ENCODE results near the gene C15orf39. TPM values are rescaled to one million over a fixed set of nuclear protein-coding genes. Genes with fewer than 3 reads are reported as not detected.

Gene C15orf39
- polyA plus RNA-seq, 1 donor from 2014 or later, result not detected

DNA sequence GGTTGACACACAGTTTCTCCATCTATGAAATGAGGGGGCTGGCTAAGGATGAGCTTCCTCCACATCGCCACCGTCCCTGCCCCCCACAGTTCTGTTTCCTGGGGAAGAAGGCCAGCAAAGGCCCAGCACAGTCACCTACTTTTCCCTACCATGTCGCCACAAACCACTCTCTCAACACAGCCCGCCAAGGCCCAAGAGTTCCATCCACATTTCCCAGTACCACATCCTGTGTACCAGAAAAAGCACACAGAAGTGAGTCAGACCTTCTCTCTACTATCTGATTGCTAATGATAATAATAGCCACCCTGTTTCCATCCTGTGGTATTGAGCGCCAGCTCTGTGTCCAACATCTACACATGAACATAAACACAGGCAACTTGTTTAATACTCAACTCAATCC, 30.3 kb upstream of the C15orf39 start:
- Histone ChIP-seq H3K27ac (ENCODE audit: low read length) (no peak overlapping the region), H3K27me3 (ENCODE audit: insufficient read depth, low read depth, low read length) (no peaks in the 10 kb centered on the region), H3F3A (ENCODE audit: insufficient read depth, low read length, poor library complexity, severe bottlenecking) (no peaks in the 10 kb centered on the region), H3K9ac (ENCODE audit: low read length) (no peak overlapping the region), H2AFZ (ENCODE audit: low read depth, low read length) (no peak overlapping the region), H3K4me2 (ENCODE audit: low read length) (no peak overlapping the region), H3K9me2 (ENCODE audit: insufficient read depth, low read length) (no peaks in the 10 kb centered on the region), H3K36me3 (ENCODE audit: insufficient read depth, low read length) (no peaks in the 10 kb centered on the region), H3K9me3 (ENCODE audit: low read length) (no peaks in the 10 kb centered on the region), H3K79me2 (replicated peaks; ENCODE audit: insufficient read depth, low read length) (no peaks in the 10 kb centered on the region), H3K4me3 (ENCODE audit: low read length) (no peak overlapping the region), H4K20me1 (ENCODE audit: insufficient read depth) (no peaks in the 10 kb centered on the region)
- TF ChIP-seq RAD21 (conservative IDR thresholded peaks at IDR 0.05), result no peak
- no peak for TF ChIP-seq TAF1 (IDR thresholded peaks at IDR 0.05; ENCODE audit: low read depth)
- no peak for TF ChIP-seq CTCF (IDR thresholded peaks at IDR 0.05; ENCODE audit: poor library complexity, severe bottlenecking)
- TF ChIP-seq, protein P1, sequence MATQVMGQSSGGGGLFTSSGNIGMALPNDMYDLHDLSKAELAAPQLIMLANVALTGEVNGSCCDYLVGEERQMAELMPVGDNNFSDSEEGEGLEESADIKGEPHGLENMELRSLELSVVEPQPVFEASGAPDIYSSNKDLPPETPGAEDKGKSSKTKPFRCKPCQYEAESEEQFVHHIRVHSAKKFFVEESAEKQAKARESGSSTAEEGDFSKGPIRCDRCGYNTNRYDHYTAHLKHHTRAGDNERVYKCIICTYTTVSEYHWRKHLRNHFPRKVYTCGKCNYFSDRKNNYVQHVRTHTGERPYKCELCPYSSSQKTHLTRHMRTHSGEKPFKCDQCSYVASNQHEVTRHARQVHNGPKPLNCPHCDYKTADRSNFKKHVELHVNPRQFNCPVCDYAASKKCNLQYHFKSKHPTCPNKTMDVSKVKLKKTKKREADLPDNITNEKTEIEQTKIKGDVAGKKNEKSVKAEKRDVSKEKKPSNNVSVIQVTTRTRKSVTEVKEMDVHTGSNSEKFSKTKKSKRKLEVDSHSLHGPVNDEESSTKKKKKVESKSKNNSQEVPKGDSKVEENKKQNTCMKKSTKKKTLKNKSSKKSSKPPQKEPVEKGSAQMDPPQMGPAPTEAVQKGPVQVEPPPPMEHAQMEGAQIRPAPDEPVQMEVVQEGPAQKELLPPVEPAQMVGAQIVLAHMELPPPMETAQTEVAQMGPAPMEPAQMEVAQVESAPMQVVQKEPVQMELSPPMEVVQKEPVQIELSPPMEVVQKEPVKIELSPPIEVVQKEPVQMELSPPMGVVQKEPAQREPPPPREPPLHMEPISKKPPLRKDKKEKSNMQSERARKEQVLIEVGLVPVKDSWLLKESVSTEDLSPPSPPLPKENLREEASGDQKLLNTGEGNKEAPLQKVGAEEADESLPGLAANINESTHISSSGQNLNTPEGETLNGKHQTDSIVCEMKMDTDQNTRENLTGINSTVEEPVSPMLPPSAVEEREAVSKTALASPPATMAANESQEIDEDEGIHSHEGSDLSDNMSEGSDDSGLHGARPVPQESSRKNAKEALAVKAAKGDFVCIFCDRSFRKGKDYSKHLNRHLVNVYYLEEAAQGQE (IDR thresholded peaks at IDR 0.05; ENCODE audit: borderline replicate concordance), result no peak
- no peak for TF ChIP-seq EZH2 (IDR thresholded peaks at IDR 0.05; ENCODE audit: borderline replicate concordance, insufficient read depth, low read length, poor library complexity, severe bottlenecking)
- no peak for TF ChIP-seq SMC3 (conservative IDR thresholded peaks at IDR 0.05; ENCODE audit: poor library complexity)
- no peak for TF ChIP-seq EP300 (conservative IDR thresholded peaks at IDR 0.05; ENCODE audit: poor library complexity, severe bottlenecking)
- TF ChIP-seq POLR2AphosphoS5 (IDR thresholded peaks at IDR 0.05), result no peak
- no peak for TF ChIP-seq MXI1 (conservative IDR thresholded peaks at IDR 0.05; ENCODE audit: poor library complexity, severe bottlenecking)

DNA sequence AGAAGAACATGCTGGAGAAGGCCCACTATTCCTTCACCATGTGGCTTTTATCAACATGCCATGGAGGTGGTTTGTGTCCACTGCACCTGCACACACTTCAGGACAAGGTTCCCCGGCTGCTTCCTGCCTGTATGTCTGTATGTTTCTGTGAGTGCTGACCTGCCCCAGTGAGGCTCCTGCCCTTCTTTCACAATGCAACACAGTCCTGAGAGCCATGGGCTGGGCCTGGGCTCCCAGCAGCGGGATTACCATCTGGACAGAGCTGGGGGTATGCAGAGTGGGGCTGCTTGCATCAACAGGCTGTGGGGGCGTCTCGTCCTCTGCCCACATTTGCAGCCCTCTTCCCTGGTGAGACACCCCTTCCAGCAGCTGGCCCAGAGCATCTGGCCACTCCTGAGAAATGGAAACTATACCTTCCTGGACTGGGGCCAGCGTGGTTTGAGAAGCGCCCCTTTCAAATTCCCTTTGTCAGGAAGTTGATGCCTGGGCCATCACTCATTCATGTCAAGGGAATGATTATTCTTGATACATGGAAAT, 29.3 kb upstream of the C15orf39 start:
- TF ChIP-seq SMC3 (conservative IDR thresholded peaks at IDR 0.05; ENCODE audit: poor library complexity) (no peak), CTCF (IDR thresholded peaks at IDR 0.05; ENCODE audit: poor library complexity, severe bottlenecking) (no peak), TAF1 (IDR thresholded peaks at IDR 0.05; ENCODE audit: low read depth) (no peak), EZH2 (IDR thresholded peaks at IDR 0.05; ENCODE audit: borderline replicate concordance, insufficient read depth, low read length, poor library complexity, severe bottlenecking) (no peak), POLR2AphosphoS5 (IDR thresholded peaks at IDR 0.05) (no peak), MXI1 (conservative IDR thresholded peaks at IDR 0.05; ENCODE audit: poor library complexity, severe bottlenecking) (no peak), EP300 (conservative IDR thresholded peaks at IDR 0.05; ENCODE audit: poor library complexity, severe bottlenecking) (no peak), RAD21 (conservative IDR thresholded peaks at IDR 0.05) (no peak)
- TF ChIP-seq, protein P1 (IDR thresholded peaks at IDR 0.05; ENCODE audit: borderline replicate concordance), result no peak

More for the DNA sequence above, 29.3 kb upstream of the C15orf39 start:
- H4K20me1 ChIP-seq (ENCODE audit: insufficient read depth), result no peaks in the 10 kb centered on the region
- H2AFZ ChIP-seq (ENCODE audit: low read depth, low read length), result no peak overlapping the region
- H3F3A ChIP-seq (ENCODE audit: insufficient read depth, low read length, poor library complexity, severe bottlenecking), result no peaks in the 10 kb centered on the region
- H3K9me3 ChIP-seq (ENCODE audit: low read length), result no peaks in the 10 kb centered on the region
- no peaks in the 10 kb centered on the region for H3K9me2 ChIP-seq (ENCODE audit: insufficient read depth, low read length)
- H3K4me2 ChIP-seq (ENCODE audit: low read length), result no peak overlapping the region
- no peaks in the 10 kb centered on the region for H3K36me3 ChIP-seq (ENCODE audit: insufficient read depth, low read length)
- H3K27ac ChIP-seq (ENCODE audit: low read length), result no peak overlapping the region
- H3K9ac ChIP-seq (ENCODE audit: low read length), result no peak overlapping the region
- no peaks in the 10 kb centered on the region for H3K79me2 ChIP-seq (replicated peaks; ENCODE audit: insufficient read depth, low read length)
- H3K27me3 ChIP-seq (ENCODE audit: insufficient read depth, low read depth, low read length), result no peaks in the 10 kb centered on the region
- no peak overlapping the region for H3K4me3 ChIP-seq (ENCODE audit: low read length)

All from neural cell (in vitro differentiated cells).